Neutrophil (primary cell): ENCODE results near the gene SLC25A36.
A peak's percentile ranks its signal among the peaks of the same experiment; 100 is the strongest.
"Not testable (repeated sequence)": the region's sequence is repeated elsewhere in the genome, so short reads cannot be mapped to it uniquely, and the experiment has no call there.

Experiments
- H3K27ac ChIP-seq: fragments of 200-600 bp; sonication (generic); 2 replicates; pipeline ENCODE4 v1.5.1; 2016; ENCODE audit warnings: mild to moderate bottlenecking, moderate library complexity
- H3K27me3 ChIP-seq: fragments of 200-600 bp; sonication (generic); 2 replicates; pipeline ENCODE4 v1.6.0; 2016; ENCODE audit warnings: mild to moderate bottlenecking
- H3K36me3 ChIP-seq: fragments of 200-600 bp; sonication (generic); 2 replicates; pipeline ENCODE4 v1.5.1; 2017
- H3K4me1 ChIP-seq, 2 experiments: fragments of 200-600 bp in 1 of 2; sonication (generic) in 1 of 2; 1 replicate in 1 of 2; 2 replicates in 1 of 2; pipeline versions ENCODE4 v1.5.1 to v1.6.1; 2013 to 2016; ENCODE audit warnings: low read depth in 1 of 2, low read length in 1 of 2, mild to moderate bottlenecking in 1 of 2, moderate library complexity in 1 of 2; ENCODE audit not compliant: control insufficient read depth in 1 of 2, insufficient read depth in 1 of 2
- H3K4me3 ChIP-seq, 2 experiments: fragments of 200-600 bp in 1 of 2; sonication (generic) in 1 of 2; 1 replicate in 1 of 2; 2 replicates in 1 of 2; pipeline ENCODE4 v1.5.1; 2013 to 2016; ENCODE audit warnings: low read depth in 1 of 2, low read length in 1 of 2, mild to moderate bottlenecking in 1 of 2, moderate library complexity in 1 of 2
- H3K9me3 ChIP-seq: fragments of 200-600 bp; sonication (generic); 2 replicates; pipeline ENCODE4 v1.5.1; 2016
- CTCF ChIP-seq: fragments of 200-600 bp; sonication (generic); IDR thresholded peaks from 2 replicates; pipeline ENCODE4 v1.5.1; 2016; ENCODE audit warnings: antibody characterized with exemption

SLC25A36 gene

GRCh38 chr3:141006344-141006743 is 64.7 kb downstream of the SLC25A36 start:
- no peaks in the 10 kb centered on the region for H3K36me3 ChIP-seq
- H3K9me3 ChIP-seq = no peaks in the 10 kb centered on the region
- no peaks in the 10 kb centered on the region for H3K4me1 ChIP-seq
- no peaks in the 10 kb centered on the region for H3K27me3 ChIP-seq
- no peak overlapping the region for H3K4me3 ChIP-seq
- TF ChIP-seq CTCF = no peak
- no peak overlapping the region for H3K27ac ChIP-seq

DNA sequence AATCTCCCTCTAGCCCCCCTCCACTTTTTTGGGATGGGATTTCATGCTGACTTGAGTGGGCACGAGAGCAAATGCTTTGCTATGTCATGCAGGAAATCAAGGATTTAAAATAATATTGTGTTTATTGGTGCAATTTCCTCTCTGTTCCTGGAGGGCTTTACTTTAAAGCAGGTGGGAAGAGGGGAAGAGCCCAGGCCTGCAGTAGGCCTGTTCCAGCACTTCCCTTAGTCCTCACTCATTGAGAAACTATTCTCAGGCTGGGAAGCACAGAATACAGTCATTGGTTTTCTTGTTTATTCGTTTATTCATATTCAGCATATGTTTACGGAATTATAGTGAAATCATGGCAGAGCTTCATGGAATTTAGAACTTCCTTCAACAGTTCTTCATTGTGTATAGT is 67.9 kb downstream of the SLC25A36 start:
- Histone ChIP-seq H3K4me3 (no peak overlapping the region), H3K4me1 (peaks cover 3 to 5% of the 10 kb centered on the region in 2 experiments), H3K36me3 (no peaks in the 10 kb centered on the region), H3K9me3 (no peaks in the 10 kb centered on the region), H3K27me3 (no peaks in the 10 kb centered on the region), H3K27ac (no peak overlapping the region)
- no peak for TF ChIP-seq CTCF

GRCh38 chr3:141011232-141011996 is 69.8 kb downstream of the SLC25A36 start:
- H3K27me3 ChIP-seq = peaks cover 10% of the 10 kb centered on the region
- no peaks in the 10 kb centered on the region for H3K36me3 ChIP-seq
- no peak overlapping the region for H3K4me3 ChIP-seq
- H3K9me3 ChIP-seq = no peaks in the 10 kb centered on the region
- no peak overlapping the region for H3K27ac ChIP-seq
- TF ChIP-seq CTCF = peak; percentile 17
- H3K4me1 ChIP-seq = peaks cover 3 to 5% of the 10 kb centered on the region in 2 experiments

GRCh38 chr3:141011997-141012262 is 70.3 kb downstream of the SLC25A36 start:
- no peak for TF ChIP-seq CTCF
- Histone ChIP-seq H3K4me1 (peaks cover 3 to 5% of the 10 kb centered on the region in 2 experiments), H3K4me3 (no peak overlapping the region), H3K27ac (no peak overlapping the region), H3K9me3 (no peaks in the 10 kb centered on the region), H3K27me3 (peaks cover 13% of the 10 kb centered on the region), H3K36me3 (no peaks in the 10 kb centered on the region)

DNA sequence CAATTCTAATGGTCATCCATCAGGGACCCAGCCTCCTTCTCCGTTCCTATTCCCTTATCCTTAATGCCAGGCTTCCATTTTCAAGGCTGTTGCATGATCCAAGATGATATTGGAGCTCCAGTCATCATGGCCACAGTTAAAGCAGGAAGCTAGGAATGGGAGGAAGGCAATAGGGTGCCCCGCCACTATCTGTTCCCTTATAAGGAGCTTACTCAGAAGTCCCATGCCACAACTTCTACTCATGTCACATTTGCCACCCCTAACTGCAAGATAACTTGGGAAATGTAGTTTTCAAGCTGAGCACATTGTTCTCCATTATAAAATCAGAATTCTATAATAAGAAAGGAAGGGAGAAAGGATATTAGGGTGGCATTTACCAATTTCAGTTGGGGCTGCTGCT is 70.9 kb downstream of the SLC25A36 start:
- Histone ChIP-seq H3K27me3 (peaks cover 13% of the 10 kb centered on the region), H3K27ac (no peak overlapping the region), H3K36me3 (no peaks in the 10 kb centered on the region), H3K4me3 (no peak overlapping the region), H3K9me3 (no peaks in the 10 kb centered on the region), H3K4me1 (peaks cover 3 to 5% of the 10 kb centered on the region in 2 experiments)
- no peak for TF ChIP-seq CTCF

- no peak overlapping the region for H3K27ac ChIP-seq
- no peak overlapping the region for H3K4me3 ChIP-seq
- peaks cover 13% of the 10 kb centered on the region for H3K27me3 ChIP-seq
- H3K9me3 ChIP-seq = no peaks in the 10 kb centered on the region
- peaks cover 3 to 5% of the 10 kb centered on the region in 2 experiments for H3K4me1 ChIP-seq
- no peaks in the 10 kb centered on the region for H3K36me3 ChIP-seq
- TF ChIP-seq CTCF = no peak
Observed at GRCh38 chr3:141015481-141015880, 73.8 kb downstream of the SLC25A36 start.

GRCh38 chr3:141017366-141018322 is 76.0 kb downstream of the SLC25A36 start:
- not testable (repeated sequence) for H3K9me3 ChIP-seq, H3K36me3 ChIP-seq, H3K4me3 ChIP-seq, H3K27ac ChIP-seq, H3K4me1 ChIP-seq
- peaks cover 13% of the 10 kb centered on the region for H3K27me3 ChIP-seq
